Measurements from ENCODE around the gene RSBN1L. TPM values are rescaled to one million over a fixed set of nuclear protein-coding genes. Genes with fewer than 3 reads are reported as not detected.

Gene RSBN1L
- total and polyA plus RNA-seq, 2 of the 8 experiments (the other 6 are each of a cell fraction or from before 2014, with no cell fraction given) = 4.1 to 22.1 TPM

GRCh38 chr7:77819021-77819420 lies 122.8 kb downstream of the RSBN1L start:
- TF ChIP-seq SP4 (IDR thresholded peaks at IDR 0.05; ENCODE audit: low read length) = no peak
- no peak for TF ChIP-seq RNF2 (IDR thresholded peaks at IDR 0.05; ENCODE audit: borderline replicate concordance, low read depth, low read length, missing control alignments, poor library complexity, severe bottlenecking)
- TF ChIP-seq RBBP5 (IDR thresholded peaks at IDR 0.05; ENCODE audit: borderline replicate concordance, low read depth, low read length) = no peak
- TF ChIP-seq FOSL1 (IDR thresholded peaks at IDR 0.05; ENCODE audit: insufficient read depth, low read depth, low read length) = no peak
- TF ChIP-seq CHD1 (IDR thresholded peaks at IDR 0.05; ENCODE audit: low read depth, low read length) = no peak
- TF ChIP-seq GABPA (IDR thresholded peaks at IDR 0.05; ENCODE audit: borderline replicate concordance, insufficient read depth, low read length) = no peak
- no peak overlapping the region for H4K8ac ChIP-seq (ENCODE audit: extremely low read depth, insufficient read depth, low read length)
- no peak overlapping the region for H4K91ac ChIP-seq (replicated peaks; ENCODE audit: insufficient read length, low read length)
- H3K14ac ChIP-seq (ENCODE audit: insufficient read length) = no peak overlapping the region
- H3K18ac ChIP-seq (ENCODE audit: extremely low read depth, low read length) = no peak overlapping the region
- H4K20me1 ChIP-seq (replicated peaks in 1 of 2; ENCODE audit: control insufficient read depth in 1 of 2, insufficient read depth in 2 of 2, low read length in 2 of 2) = no peaks in the 10 kb centered on the region
- ChIA-PET CTCF (ENCODE audit: partially characterized antibody) (no interaction called here), POLR2A (ENCODE audit: partially characterized antibody) (no interaction called here)
- H3K56ac ChIP-seq (replicated peaks; ENCODE audit: insufficient read length, low read depth, low read length) = no peak overlapping the region
- no peaks in the 10 kb centered on the region for H3K23me2 ChIP-seq (ENCODE audit: low read depth, low read length)
- FAIRE-seq (no peak), DNase-seq (ENCODE audit: low read depth in 1 of 2, low spot score in 2 of 2) (no peak)
- no peaks in the 10 kb centered on the region for H3K4me1 ChIP-seq (replicated peaks in 1 of 4; ENCODE audit: control insufficient read depth in 3 of 4, insufficient read depth in 4 of 4, low read length in 3 of 4)
- H2AK5ac ChIP-seq (ENCODE audit: low read depth, low read length) = no peak overlapping the region
- no peaks in the 10 kb centered on the region for H3K27me3 ChIP-seq (replicated peaks in 1 of 4; ENCODE audit: control insufficient read depth in 3 of 4, extremely low read depth in 1 of 4, insufficient read depth in 3 of 4, low read length in 3 of 4)
- H3K79me1 ChIP-seq (ENCODE audit: low read depth, low read length) = 0 out of 2 replicates have a peak, but pooled peaks cover 2% of the 10 kb centered on the region
- no peak overlapping the region for H2BK15ac ChIP-seq (ENCODE audit: low read length)
- H2BK12ac ChIP-seq (ENCODE audit: low read depth, low read length) = no peak overlapping the region
- no peak overlapping the region for H4K5ac ChIP-seq (ENCODE audit: insufficient read length, low read depth, low read length)
- no peak overlapping the region for H2BK5ac ChIP-seq (ENCODE audit: low read depth, low read length)
- H3K4me2 ChIP-seq (ENCODE audit: insufficient read depth in 1 of 2, low read depth in 2 of 2, low read length in 2 of 2) = no peak overlapping the region
- peaks cover 12 to 14% of the 10 kb centered on the region in 2 experiments; a peak in 3 of 4 replicates for H3K9me3 ChIP-seq (ENCODE audit: insufficient read depth in 2 of 2, low read depth in 1 of 2, low read length in 1 of 2)
- H2AFZ ChIP-seq (ENCODE audit: low read length) = no peak overlapping the region
- H2BK20ac ChIP-seq (ENCODE audit: low read length) = no peak overlapping the region
- peaks cover 0 to 16% of the 10 kb centered on the region in 2 experiments; a peak in 2 of 4 replicates for H3K79me2 ChIP-seq (ENCODE audit: control insufficient read depth in 1 of 2, insufficient read depth in 2 of 2, low read length in 2 of 2)
- no peak overlapping the region for H3K27ac ChIP-seq (ENCODE audit: low read depth, low read length)
- no peak overlapping the region for H3K9ac ChIP-seq (replicated peaks in 1 of 4; ENCODE audit: extremely low read depth in 1 of 4, low read depth in 3 of 4, low read length in 3 of 4)
- H3K4me3 ChIP-seq (ENCODE audit: extremely low read depth in 1 of 4, insufficient read depth in 2 of 4, low read depth in 3 of 4, low read length in 4 of 4) = no peak overlapping the region
- H3K36me3 ChIP-seq (ENCODE audit: control insufficient read depth in 2 of 4, insufficient read depth in 4 of 4, low read length in 3 of 4) = 0 out of 8 replicates have a peak, but pooled peaks cover 0 to 3% (median 0%) of the 10 kb centered on the region in 4 experiments
- no peak overlapping the region for H3K23ac ChIP-seq (ENCODE audit: insufficient read length)
- H2BK120ac ChIP-seq (replicated peaks; ENCODE audit: low read depth, low read length) = no peak overlapping the region
- no peak overlapping the region for H3K4ac ChIP-seq (replicated peaks; ENCODE audit: insufficient read length, low read depth, low read length)

Measured in H1 (cell line).